SK-N-SH (cell line): ENCODE data around the gene DOP1B. TPM values are rescaled to one million over a fixed set of nuclear protein-coding genes. Genes with fewer than 3 reads are reported as not detected.

Experiments used
- CTCF ChIA-PET: fragments of 300-600, 350-600 bp; formaldehyde crosslinking; extraction: SDS; loops from one replicate; lab custom pipeline; 2021; lab: Yijun Ruan, JAX
- POLR2A ChIA-PET: fragments of 350-600 bp; sonication (Branson Sonifier 250); formaldehyde crosslinking; extraction: SDS; loops from one replicate; lab custom pipeline; 2020; ENCODE audit warnings: antibody characterized with exemption, inconsistent platforms; lab: Yijun Ruan, JAX
- DNase-seq: peaks from one replicate; pipeline ENCODE4 v3.0.0; 2012
- H2AFZ ChIP-seq: fragments of 200-600 bp; sonication (generic); 2 replicates; pipeline ENCODE4 v1.8.1; 2016; ENCODE audit warnings: antibody characterized with exemption, mild to moderate bottlenecking, low read depth
- H3F3A ChIP-seq: fragments of 200-600 bp; sonication (generic); replicated peaks from 2 replicates; pipeline ENCODE3; 2016; ENCODE audit warnings: antibody characterized with exemption, mild to moderate bottlenecking; ENCODE audit not compliant: insufficient read depth
- H3K27ac ChIP-seq, 2 experiments: fragments of 200-500 bp in 1 of 2; fragments of 200-600 bp in 1 of 2; sonication (Bioruptor generic) in 1 of 2; sonication (generic), shearing (Covaris generic) in 1 of 2; 2 replicates each; pipeline versions ENCODE4 v1.5.1 to v1.6.1; 2014 to 2016; ENCODE audit warnings: low read depth in 2 of 2, inconsistent platforms in 1 of 2, low read length in 1 of 2, mild to moderate bottlenecking in 1 of 2, mixed read lengths in 1 of 2
- H3K27me3 ChIP-seq: fragments of 200-600 bp; sonication (generic), shearing (Covaris generic); 2 replicates; pipeline ENCODE4 v1.6.1; 2016; ENCODE audit warnings: mixed run types; ENCODE audit not compliant: insufficient read depth
- H3K36me3 ChIP-seq, 2 experiments: fragments of 200-500 bp in 1 of 2; fragments of 200-600 bp in 1 of 2; sonication (Bioruptor generic) in 1 of 2; sonication (generic) in 1 of 2; replicated peaks in 1 of 2; 2 replicates each; pipeline versions ENCODE3 to v1.5.1; 2014 to 2016; ENCODE audit warnings: low read length in 1 of 2, mild to moderate bottlenecking in 1 of 2; ENCODE audit not compliant: insufficient read depth in 2 of 2, control insufficient read depth in 1 of 2
- H3K4me1 ChIP-seq, 2 experiments: fragments of 200-500 bp in 1 of 2; fragments of 200-600 bp in 1 of 2; sonication (Bioruptor generic) in 1 of 2; sonication (generic), shearing (Covaris generic) in 1 of 2; 2 replicates each; pipeline versions ENCODE4 v1.5.1 to v1.6.1; 2014 to 2016; ENCODE audit warnings: low read depth in 1 of 2, low read length in 1 of 2, mixed run types in 1 of 2; ENCODE audit not compliant: insufficient read depth in 2 of 2, control insufficient read depth in 1 of 2
- H3K4me2 ChIP-seq: fragments of 200-600 bp; sonication (generic), shearing (Covaris generic); 2 replicates; pipeline ENCODE4 v1.6.1; 2017; ENCODE audit warnings: mixed run types
- H3K4me3 ChIP-seq, 2 experiments: fragments of 200-500 bp in 1 of 2; fragments of 200-600 bp in 1 of 2; sonication (Bioruptor generic) in 1 of 2; sonication (generic), shearing (Covaris generic) in 1 of 2; 2 replicates each; pipeline versions ENCODE4 v1.5.1 to v1.8.1; 2014 to 2016; ENCODE audit warnings: low read depth in 2 of 2, inconsistent platforms in 1 of 2, low read length in 1 of 2, mild to moderate bottlenecking in 1 of 2, mixed read lengths in 1 of 2, moderate library complexity in 1 of 2
- H3K79me2 ChIP-seq: fragments of 200-600 bp; sonication (generic); 2 replicates; pipeline ENCODE4 v1.8.1; 2017; ENCODE audit warnings: mild to moderate bottlenecking; ENCODE audit not compliant: insufficient read depth
- H3K9ac ChIP-seq: fragments of 200-600 bp; sonication (generic); 2 replicates; pipeline ENCODE4 v1.6.1; 2017; ENCODE audit warnings: mixed run types
- H3K9me2 ChIP-seq: fragments of 200-600 bp; sonication (generic); 2 replicates; pipeline ENCODE4 v1.6.1; 2017; ENCODE audit warnings: mixed run types
- H3K9me3 ChIP-seq: fragments of 200-600 bp; sonication (generic); 2 replicates; pipeline ENCODE4 v1.6.1; 2017; ENCODE audit warnings: mixed run types, mild to moderate bottlenecking, moderate library complexity
- H4K20me1 ChIP-seq: fragments of 200-600 bp; sonication (generic); 2 replicates; pipeline ENCODE4 v1.6.1; 2017; ENCODE audit warnings: mild to moderate bottlenecking, mixed run types; ENCODE audit not compliant: insufficient read depth
- CHD2 ChIP-seq: fragments of 150-350 bp; IDR thresholded peaks from 2 replicates; pipeline ENCODE4 v1.6.1; 2018; ENCODE audit warnings: low read length; ENCODE audit not compliant: partially characterized antibody
- CTCF ChIP-seq: fragments of 200-600 bp; sonication (generic); IDR thresholded peaks from 2 replicates; pipeline ENCODE4 v1.6.1; 2017; ENCODE audit warnings: antibody characterized with exemption, mild to moderate bottlenecking, moderate library complexity
- EZH2phosphoT487 ChIP-seq: fragments of 200-600 bp; sonication (generic); IDR thresholded peaks from 2 replicates; pipeline ENCODE4 v1.6.1; 2017; ENCODE audit warnings: low read depth, mixed run types, mild to moderate bottlenecking, antibody characterized with exemption, moderate library complexity, borderline replicate concordance
- FOXJ3 ChIP-seq: sonication (generic); formaldehyde crosslinking; IDR thresholded peaks from 2 replicates; pipeline ENCODE4 v1.5.1; 2020; ENCODE audit warnings: mild to moderate bottlenecking, missing genetic modification reagents
- GABPA ChIP-seq: IDR thresholded peaks from 2 replicates; pipeline ENCODE4 v1.4.0; 2012; ENCODE audit warnings: low read depth, mild to moderate bottlenecking
- IRF3 ChIP-seq: fragments of 150-350 bp; IDR thresholded peaks from 2 replicates; pipeline ENCODE4 v1.6.1; 2016; ENCODE audit warnings: mild to moderate bottlenecking, low read depth, low read length
- MEF2A ChIP-seq: IDR thresholded peaks from 2 replicates; pipeline ENCODE4 v1.4.0; 2012; ENCODE audit warnings: low read depth, borderline replicate concordance
- MXI1 ChIP-seq: IDR thresholded peaks from 2 replicates; pipeline ENCODE4 v1.6.1; 2012; ENCODE audit warnings: mild to moderate bottlenecking, low read depth, low read length, improper control_type of control experiment
- NFIC ChIP-seq: IDR thresholded peaks from 2 replicates; pipeline ENCODE4 v1.4.0; 2012; ENCODE audit warnings: borderline replicate concordance
- POLR2AphosphoS5 ChIP-seq: IDR thresholded peaks from 2 replicates; pipeline ENCODE4 v1.6.1; 2012; ENCODE audit warnings: low read depth, low read length
- RAD21 ChIP-seq: IDR thresholded peaks from 2 replicates; pipeline ENCODE4 v1.6.1; 2012; ENCODE audit warnings: mild to moderate bottlenecking, low read length
- RCOR1 ChIP-seq: fragments of 150-350 bp; IDR thresholded peaks from 2 replicates; pipeline ENCODE4 v1.6.1; 2017; ENCODE audit warnings: antibody characterized with exemption, low read length
- REST ChIP-seq: IDR thresholded peaks from 2 replicates; pipeline ENCODE4 v1.6.1; 2012; ENCODE audit warnings: mild to moderate bottlenecking, low read depth, low read length, moderate library complexity
- RFX5 ChIP-seq: IDR thresholded peaks from 2 replicates; pipeline ENCODE4 v1.6.1; 2012; ENCODE audit warnings: mild to moderate bottlenecking, improper control_type of control experiment, low read length
- SIN3A ChIP-seq: IDR thresholded peaks from 2 replicates; pipeline ENCODE4 v1.6.1; 2012; ENCODE audit warnings: low read depth, mild to moderate bottlenecking, low read length, moderate library complexity, borderline replicate concordance
- TAF1 ChIP-seq: IDR thresholded peaks from 2 replicates; pipeline ENCODE4 v1.6.1; 2012; ENCODE audit warnings: low read depth, mild to moderate bottlenecking, low read length, moderate library complexity, borderline replicate concordance
- TCF12 ChIP-seq: IDR thresholded peaks from 2 replicates; pipeline ENCODE4 v1.4.0; 2012
- USF2 ChIP-seq: fragments of 150-350 bp; IDR thresholded peaks from 2 replicates; pipeline ENCODE4 v1.6.1; 2017; ENCODE audit warnings: antibody characterized with exemption, low read length, low read depth, borderline replicate concordance
- YY1 ChIP-seq: IDR thresholded peaks from 2 replicates; pipeline ENCODE4 v1.4.0; 2012; ENCODE audit warnings: low read depth, mild to moderate bottlenecking
- ZBTB33 ChIP-seq: IDR thresholded peaks from 2 replicates; pipeline ENCODE4 v1.4.0; 2012; ENCODE audit warnings: low read depth, borderline replicate concordance
- WGBS: methylation state at CpG from one replicate; pipeline ENCODE4 v1.1.6; 2017; ENCODE audit warnings: low lambda C conversion rate; 5-methylcytosine and 5-hydroxymethylcytosine counted together
- polyA plus RNA-seq, 3 experiments: library from polyadenylated mRNA; depleted of rRNA; stranded (reverse); fragments of >200 nt; gene quantifications; 2 replicates each; pipeline ENCODE4 v1.2.3, GENCODE V29; 2012

Gene DOP1B
- polyA plus RNA-seq, 1 of the 3 experiments (the other 2 are of a cell fraction) = 4.9 TPM

- Histone ChIP-seq H3F3A (peaks cover 5% of the 10 kb centered on the region), H3K9me2 (no peaks in the 10 kb centered on the region), H3K4me2 (no peak overlapping the region), H3K4me3 (no peak overlapping the region), H3K27ac (no peak overlapping the region), H3K79me2 (no peaks in the 10 kb centered on the region), H4K20me1 (no peaks in the 10 kb centered on the region), H3K36me3 (no peaks in the 10 kb centered on the region), H3K9ac (no peak overlapping the region), H2AFZ (no peak overlapping the region), H3K27me3 (no peaks in the 10 kb centered on the region), H3K9me3 (no peaks in the 10 kb centered on the region), H3K4me1 (peaks cover 0 to 7% of the 10 kb centered on the region in 2 experiments; a peak in 1 of 4 replicates)
- 93% methylated on average over 3 of the region's 3 CpGs for WGBS
- no peak for DNase-seq
- POLR2A ChIA-PET = no interaction called here
- CTCF ChIA-PET = interaction anchor here (1.4 kb wide), 1 partner anchor 274 kb away, joined by 3 read pairs; no protein-coding TSS in a partner anchor
- TF ChIP-seq FOXJ3 (CRISPR knock-in tag) = no peak
- no peak for TF ChIP-seq CTCF
- no peak for TF ChIP-seq USF2
- no peak for TF ChIP-seq TCF12
- no peak for TF ChIP-seq TAF1
- no peak for TF ChIP-seq YY1
- TF ChIP-seq ZBTB33 = no peak
- TF ChIP-seq RCOR1 = no peak
- TF ChIP-seq MXI1 = no peak
- no peak for TF ChIP-seq EZH2phosphoT487
- no peak for TF ChIP-seq GABPA
- TF ChIP-seq MEF2A = no peak
- no peak for TF ChIP-seq CHD2
- TF ChIP-seq SIN3A = no peak
- TF ChIP-seq NFIC = no peak
- no peak for TF ChIP-seq IRF3
- no peak for TF ChIP-seq POLR2AphosphoS5
- no peak for TF ChIP-seq RAD21
- TF ChIP-seq REST = no peak
- no peak for TF ChIP-seq RFX5
Observed at GRCh38 chr21:36148886-36149285, 7.7 kb upstream of the DOP1B start.
